SU-DHL-6 (cell line): ENCODE data around the gene TSHR.

ENCODE experiments used
- H2AFZ ChIP-seq: fragments of 200-600 bp; sonication (generic); 2 replicates; pipeline ENCODE4 v1.6.1; 2014; ENCODE audit warnings: low read depth, mild to moderate bottlenecking, moderate library complexity, mixed read lengths, antibody characterized with exemption, low read length; ENCODE audit not compliant: severe bottlenecking
- H3F3A ChIP-seq: fragments of 200-600 bp; shearing (Covaris generic); 2 replicates; pipeline ENCODE4 v1.6.0; 2016; ENCODE audit warnings: antibody characterized with exemption, mild to moderate bottlenecking; ENCODE audit not compliant: insufficient read depth
- H3K27ac ChIP-seq: fragments of 200-600 bp; sonication (generic); 2 replicates; pipeline ENCODE4 v1.5.1; 2016; ENCODE audit warnings: low read depth, mild to moderate bottlenecking, low read length, moderate library complexity, mixed read lengths
- H3K27me3 ChIP-seq: fragments of 200-600 bp; sonication (generic), shearing (Covaris generic); 2 replicates; pipeline ENCODE4 v1.6.0; 2014; ENCODE audit warnings: mild to moderate bottlenecking, low read length
- H3K36me3 ChIP-seq: fragments of 200-600 bp; sonication (generic); 2 replicates; pipeline ENCODE4 v1.6.1; 2014; ENCODE audit warnings: mild to moderate bottlenecking, low read length, mixed read lengths
- H3K4me2 ChIP-seq: fragments of 300-600, 200-600 bp; shearing (Covaris generic), sonication (generic); 2 replicates; pipeline ENCODE4 v1.6.0; 2014; ENCODE audit warnings: low read length, low read depth, mild to moderate bottlenecking; ENCODE audit not compliant: poor library complexity, severe bottlenecking
- H3K4me3 ChIP-seq: fragments of 200-600 bp; sonication (generic); 2 replicates; pipeline ENCODE4 v1.5.1; 2014; ENCODE audit warnings: antibody characterized with exemption, low read length, mild to moderate bottlenecking, mixed read lengths; ENCODE audit not compliant: insufficient read depth, poor library complexity, severe bottlenecking
- H3K79me2 ChIP-seq: fragments of 200-600 bp; sonication (generic); 2 replicates; pipeline ENCODE4 v1.6.1; 2014; ENCODE audit warnings: mild to moderate bottlenecking, low read length, moderate library complexity; ENCODE audit not compliant: insufficient read depth
- H3K9ac ChIP-seq: fragments of 200-600 bp; sonication (generic); 2 replicates; pipeline ENCODE4 v1.7.0; 2014; ENCODE audit warnings: mild to moderate bottlenecking, low read length
- H3K9me2 ChIP-seq: fragments of 200-600 bp; sonication (generic); replicated peaks from 2 replicates; pipeline ENCODE4 v1.6.1; 2014; ENCODE audit warnings: low read length; ENCODE audit not compliant: insufficient read depth
- H3K9me3 ChIP-seq: fragments of 200-600 bp; sonication (generic); 2 replicates; pipeline ENCODE4 v1.6.1; 2014; ENCODE audit warnings: low read length, mixed read lengths; ENCODE audit not compliant: insufficient read depth
- H4K20me1 ChIP-seq: fragments of 200-600 bp; sonication (generic); 2 replicates; pipeline ENCODE4 v1.6.1; 2014; ENCODE audit warnings: low read depth, mild to moderate bottlenecking, antibody characterized with exemption, low read length, moderate library complexity, mixed read lengths
- CTCF ChIP-seq: fragments of 200-600 bp; sonication (generic); IDR thresholded peaks from one replicate; pipeline ENCODE4 v1.5.1; 2017; ENCODE audit warnings: antibody characterized with exemption, mild to moderate bottlenecking, low read length, moderate library complexity; ENCODE audit not compliant: insufficient read depth, poor library complexity, severe bottlenecking
- EZH2phosphoT487 ChIP-seq: fragments of 200-600 bp; sonication (generic), shearing (Covaris generic); conservative IDR thresholded peaks from 2 replicates; pipeline ENCODE4 v1.6.1; 2018; ENCODE audit warnings: mild to moderate bottlenecking, antibody characterized with exemption, low read length, moderate library complexity, mixed read lengths

The TSHR gene

GRCh38 chr14:81176241-81176640, 220.8 kb downstream of the TSHR start:
- Histone ChIP-seq H3K79me2 (no peaks in the 10 kb centered on the region), H3K4me2 (no peak overlapping the region), H3K9me2 (no peaks in the 10 kb centered on the region), H3K9ac (no peak overlapping the region), H4K20me1 (no peaks in the 10 kb centered on the region), H3K27me3 (no peaks in the 10 kb centered on the region), H3K9me3 (no peaks in the 10 kb centered on the region), H3K27ac (no peak overlapping the region), H2AFZ (no peak overlapping the region), H3F3A (peaks cover 6% of the 10 kb centered on the region; the same call in 1 of the 2 replicates), H3K4me3 (no peak overlapping the region), H3K36me3 (peaks cover 18% of the 10 kb centered on the region; the same call in 1 of the 2 replicates)
- TF ChIP-seq CTCF (no peak), EZH2phosphoT487 (no peak)

GRCh38 chr14:81177225-81177624, 221.8 kb downstream of the TSHR start:
- Histone ChIP-seq H3K79me2 (no peaks in the 10 kb centered on the region), H4K20me1 (no peaks in the 10 kb centered on the region), H3K4me3 (no peak overlapping the region), H2AFZ (no peak overlapping the region), H3K9me3 (no peaks in the 10 kb centered on the region), H3F3A (peaks cover 6% of the 10 kb centered on the region; the same call in 1 of the 2 replicates), H3K27me3 (no peaks in the 10 kb centered on the region), H3K27ac (no peak overlapping the region), H3K4me2 (no peak overlapping the region), H3K9me2 (no peaks in the 10 kb centered on the region), H3K9ac (no peak overlapping the region), H3K36me3 (peaks cover 20% of the 10 kb centered on the region; the same call in 1 of the 2 replicates)
- TF ChIP-seq EZH2phosphoT487 = no peak
- TF ChIP-seq CTCF = no peak

GRCh38 chr14:81178063-81178462, 222.6 kb downstream of the TSHR start:
- no peak overlapping the region for H3K27ac ChIP-seq
- peaks cover 21% of the 10 kb centered on the region; the same call in 1 of the 2 replicates for H3K36me3 ChIP-seq
- TF ChIP-seq EZH2phosphoT487 (no peak), CTCF (no peak)
- H4K20me1 ChIP-seq = no peaks in the 10 kb centered on the region
- peaks cover 6% of the 10 kb centered on the region; the same call in 1 of the 2 replicates for H3F3A ChIP-seq
- H2AFZ ChIP-seq = no peak overlapping the region
- no peaks in the 10 kb centered on the region for H3K9me3 ChIP-seq
- no peak overlapping the region for H3K4me2 ChIP-seq
- no peaks in the 10 kb centered on the region for H3K9me2 ChIP-seq
- no peaks in the 10 kb centered on the region for H3K27me3 ChIP-seq
- no peak overlapping the region for H3K4me3 ChIP-seq
- no peak overlapping the region for H3K9ac ChIP-seq
- no peaks in the 10 kb centered on the region for H3K79me2 ChIP-seq
